Body of pancreas (tissue), 4 donors: Measurements from ENCODE around the gene TSR1. TPM values are rescaled to one million over a fixed set of nuclear protein-coding genes. Genes with fewer than 3 reads are reported as not detected.
"Not testable (repeated sequence)": the region's sequence is repeated elsewhere in the genome, so short reads cannot be mapped to it uniquely, and the experiment has no call there.

Experiments used
- ATAC-seq: fragments of 150-250 bp; one replicate; pipeline ENCODE4 v1.9.1; 2016
- DNase-seq, 4 donors: peaks; one replicate each; pipeline ENCODE4 v3.0.0-alpha.2; 2019
- H3K27ac ChIP-seq, 4 donors: fragments of 200-600 bp; sonication (generic); 1 replicate in 3 of 4; 2 replicates in 1 of 4; pipeline versions ENCODE4 v1.5.1 to v1.6.1; 2016 to 2019; ENCODE audit warnings: mild to moderate bottlenecking in 1 of 4, mixed read lengths in 1 of 4, moderate library complexity in 1 of 4
- H3K27me3 ChIP-seq, 2 donors: fragments of 200-600 bp; sonication (generic); one replicate each; pipeline ENCODE4 v1.6.0; 2016; ENCODE audit warnings: mild to moderate bottlenecking in 1 of 2
- H3K36me3 ChIP-seq, 2 donors: fragments of 200-600 bp; sonication (generic); replicated peaks in 1 of 2; 2 replicates each; pipeline ENCODE4 v1.5.1; 2016; ENCODE audit warnings: low read depth in 2 of 2; ENCODE audit not compliant: insufficient read depth in 1 of 2
- H3K4me1 ChIP-seq: fragments of 200-600 bp; sonication (generic); one replicate; pipeline ENCODE4 v1.6.0; 2016
- H3K4me3 ChIP-seq, 2 donors: fragments of 200-600 bp; sonication (generic); 1 replicate in 1 of 2; 2 replicates in 1 of 2; pipeline ENCODE4 v1.5.1; 2016 to 2019
- H3K9me3 ChIP-seq, 3 donors: fragments of 200-600 bp; sonication (generic); 1 replicate in 2 of 3; 2 replicates in 1 of 3; pipeline ENCODE4 v1.5.1; 2016
- POLR2A ChIP-seq, 3 donors: fragments of 450-650 bp; IDR thresholded peaks; one replicate each; pipeline ENCODE4 v1.6.1; 2016; ENCODE audit warnings: antibody characterized with exemption in 3 of 3, mild to moderate bottlenecking in 2 of 3
- WGBS, 2 donors: methylation state at CpG; one replicate each; pipeline ENCODE4 v1.1.5; 2017; 5-methylcytosine and 5-hydroxymethylcytosine counted together
- intact Hi-C: fragments of 100-400 bp; cut with DNase I; formaldehyde crosslinking; loops from one replicate; pipeline ENCODE4 v1.15.1; 2023
- total RNA-seq, 2 donors: library from RNA; depleted of rRNA; stranded (reverse); fragments of >200 nt; gene quantifications; one replicate each; pipeline ENCODE4 v1.1.0, GENCODE V29; 2016
- TF ChIP-seq, protein P1 (sequence below), 7 experiments: fragments of 450-650 bp in 4 of 7; fragments of 200-600 bp in 3 of 7; sonication (generic) in 3 of 7; IDR thresholded peaks; one replicate each; pipeline ENCODE4 v1.5.1; 2016 to 2019; ENCODE audit warnings: antibody characterized with exemption in 7 of 7

Gene TSR1
- total RNA-seq, 2 donors from 2014 or later: 24.9 to 59.3 TPM

DNA sequence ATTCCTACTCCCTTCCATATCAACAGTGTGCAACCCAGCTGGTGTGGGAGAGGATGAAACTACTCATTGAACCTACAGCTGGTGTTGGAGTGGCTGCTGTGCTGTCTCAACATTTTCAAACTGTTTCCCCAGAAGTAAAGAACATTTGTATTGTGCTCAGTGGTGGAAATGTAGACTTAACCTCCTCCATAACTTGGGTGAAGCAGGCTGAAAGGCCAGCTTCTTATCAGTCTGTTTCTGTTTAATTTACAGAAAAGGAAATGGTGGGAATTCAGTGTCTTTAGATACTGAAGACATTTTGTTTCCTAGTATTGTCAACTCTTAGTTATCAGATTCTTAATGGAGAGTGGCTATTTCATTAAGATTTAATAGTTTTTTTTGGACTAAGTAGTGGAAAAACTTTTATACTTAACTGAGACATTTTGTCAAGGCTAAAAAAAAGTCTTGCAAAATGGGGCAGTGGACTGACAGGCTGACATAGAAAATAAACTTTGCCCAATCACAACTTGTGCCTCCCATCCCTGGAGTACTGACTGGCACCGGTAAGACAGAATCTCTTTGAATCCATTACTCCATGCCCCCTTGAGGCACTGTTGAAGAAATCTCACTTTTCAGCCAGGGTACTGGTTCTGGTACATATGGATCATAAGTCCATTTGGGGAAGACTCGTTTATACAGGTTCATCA lies 12.5 kb downstream of the TSR1 start:
- DNase-seq (no peak), ATAC-seq (no peak)
- Histone ChIP-seq H3K36me3 (peaks cover 0 to 18% of the 10 kb centered on the region in 2 donors), H3K27me3 (no peaks in the 10 kb centered on the region), H3K4me1 (no peaks in the 10 kb centered on the region), H3K4me3 (no peak overlapping the region), H3K27ac (no peak overlapping the region), H3K9me3 (no peaks in the 10 kb centered on the region)
- intact Hi-C loops: no loop called here
- TF ChIP-seq, protein P1, sequence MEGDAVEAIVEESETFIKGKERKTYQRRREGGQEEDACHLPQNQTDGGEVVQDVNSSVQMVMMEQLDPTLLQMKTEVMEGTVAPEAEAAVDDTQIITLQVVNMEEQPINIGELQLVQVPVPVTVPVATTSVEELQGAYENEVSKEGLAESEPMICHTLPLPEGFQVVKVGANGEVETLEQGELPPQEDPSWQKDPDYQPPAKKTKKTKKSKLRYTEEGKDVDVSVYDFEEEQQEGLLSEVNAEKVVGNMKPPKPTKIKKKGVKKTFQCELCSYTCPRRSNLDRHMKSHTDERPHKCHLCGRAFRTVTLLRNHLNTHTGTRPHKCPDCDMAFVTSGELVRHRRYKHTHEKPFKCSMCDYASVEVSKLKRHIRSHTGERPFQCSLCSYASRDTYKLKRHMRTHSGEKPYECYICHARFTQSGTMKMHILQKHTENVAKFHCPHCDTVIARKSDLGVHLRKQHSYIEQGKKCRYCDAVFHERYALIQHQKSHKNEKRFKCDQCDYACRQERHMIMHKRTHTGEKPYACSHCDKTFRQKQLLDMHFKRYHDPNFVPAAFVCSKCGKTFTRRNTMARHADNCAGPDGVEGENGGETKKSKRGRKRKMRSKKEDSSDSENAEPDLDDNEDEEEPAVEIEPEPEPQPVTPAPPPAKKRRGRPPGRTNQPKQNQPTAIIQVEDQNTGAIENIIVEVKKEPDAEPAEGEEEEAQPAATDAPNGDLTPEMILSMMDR (IDR thresholded peaks at IDR 0.05): no peak
- TF ChIP-seq POLR2A (IDR thresholded peaks at IDR 0.05): no peak
- 70 to 75% methylated on average over 2 of the region's 2 CpGs for WGBS, 2 donors

- Histone ChIP-seq H3K9me3 (no peaks in the 10 kb centered on the region), H3K36me3 (peaks cover 0 to 17% of the 10 kb centered on the region in 2 donors), H3K27me3 (no peaks in the 10 kb centered on the region), H3K4me3 (no peak overlapping the region), H3K4me1 (no peaks in the 10 kb centered on the region), H3K27ac (no peak overlapping the region)
- 40 to 91% methylated on average over 1 of the region's 1 CpG for WGBS, 2 donors
- intact Hi-C loops: no loop called here
- DNase-seq (no peak), ATAC-seq (no peak)
- no peak for TF ChIP-seq POLR2A (IDR thresholded peaks at IDR 0.05)
- TF ChIP-seq, protein P1 (IDR thresholded peaks at IDR 0.05): no peak
Measured at GRCh38 chr17:2321399-2321798, 14.9 kb downstream of the TSR1 start.

GRCh38 chr17:2319051-2319450 lies 17.2 kb downstream of the TSR1 start:
- no peaks in the 10 kb centered on the region for H3K27me3 ChIP-seq
- TF ChIP-seq POLR2A (IDR thresholded peaks at IDR 0.05): no peak
- TF ChIP-seq, protein P1 (IDR thresholded peaks at IDR 0.05): no peak
- H3K27ac ChIP-seq: no peak overlapping the region
- intact Hi-C loops: no loop called here
- no peaks in the 10 kb centered on the region for H3K4me1 ChIP-seq
- no peak overlapping the region for H3K4me3 ChIP-seq
- H3K9me3 ChIP-seq: no peaks in the 10 kb centered on the region
- ATAC-seq (no peak), DNase-seq (no peak)
- peaks cover 0 to 7% of the 10 kb centered on the region in 2 donors for H3K36me3 ChIP-seq

DNA sequence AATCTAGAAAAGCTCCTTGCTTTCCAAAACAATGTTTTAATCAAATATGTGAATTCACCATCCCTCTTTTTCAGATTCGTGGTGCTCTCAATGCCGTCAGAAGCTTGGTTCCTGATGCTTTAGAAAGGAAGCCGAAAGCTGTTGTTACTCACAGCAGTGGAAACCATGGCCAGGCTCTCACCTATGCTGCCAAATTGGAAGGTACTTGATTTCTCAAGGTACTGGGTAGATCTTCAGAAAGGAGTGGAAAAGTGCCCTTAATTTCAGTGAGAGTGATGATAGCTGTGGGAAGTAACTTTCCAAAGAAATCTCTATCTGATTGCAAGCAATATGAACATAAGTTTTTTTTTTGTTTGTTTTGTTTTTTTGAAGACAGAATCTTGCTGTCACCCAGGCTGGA lies 18.5 kb downstream of the TSR1 start:
- intact Hi-C loops: no loop called here
- H3K36me3 ChIP-seq: peaks cover 0 to 2% of the 10 kb centered on the region in 2 donors
- TF ChIP-seq, protein P1 (IDR thresholded peaks at IDR 0.05): no peak
- ATAC-seq: no peak
- no peaks in the 10 kb centered on the region for H3K27me3 ChIP-seq
- no peak for DNase-seq
- no peak overlapping the region for H3K4me3 ChIP-seq
- no peaks in the 10 kb centered on the region for H3K9me3 ChIP-seq
- WGBS, 2 donors: 88 to 90% methylated on average over 3 of the region's 3 CpGs
- H3K27ac ChIP-seq: no peak overlapping the region
- no peaks in the 10 kb centered on the region for H3K4me1 ChIP-seq

DNA sequence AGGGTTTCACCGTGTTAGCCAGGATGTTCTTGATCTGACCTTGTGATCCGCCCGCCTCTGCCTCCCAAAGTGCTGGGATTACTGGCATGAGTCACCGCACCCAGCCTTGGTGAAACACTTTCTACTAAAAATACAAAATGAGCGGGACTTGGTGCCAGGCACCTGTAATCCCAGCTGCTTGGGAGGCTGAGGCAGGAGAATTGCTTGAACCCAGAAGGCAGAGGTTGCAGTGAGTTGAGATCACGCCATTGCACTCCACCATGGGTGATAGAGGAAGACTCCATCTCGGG lies 19.4 kb downstream of the TSR1 start:
- H3K36me3 ChIP-seq, ATAC-seq, H3K4me1 ChIP-seq, H3K4me3 ChIP-seq, DNase-seq, H3K27ac ChIP-seq, H3K9me3 ChIP-seq, intact Hi-C loops, H3K27me3 ChIP-seq: not testable (repeated sequence)
- WGBS, 2 donors: 89 to 90% methylated on average over 7 of the region's 7 CpGs
